ENCODE measurements around the gene SUCO.
A peak's percentile ranks its signal among the peaks of the same experiment; 100 is the strongest.
"Not testable (repeated sequence)": the region's sequence is repeated elsewhere in the genome, so short reads cannot be mapped to it uniquely, and the experiment has no call there.

SUCO gene, protein sequence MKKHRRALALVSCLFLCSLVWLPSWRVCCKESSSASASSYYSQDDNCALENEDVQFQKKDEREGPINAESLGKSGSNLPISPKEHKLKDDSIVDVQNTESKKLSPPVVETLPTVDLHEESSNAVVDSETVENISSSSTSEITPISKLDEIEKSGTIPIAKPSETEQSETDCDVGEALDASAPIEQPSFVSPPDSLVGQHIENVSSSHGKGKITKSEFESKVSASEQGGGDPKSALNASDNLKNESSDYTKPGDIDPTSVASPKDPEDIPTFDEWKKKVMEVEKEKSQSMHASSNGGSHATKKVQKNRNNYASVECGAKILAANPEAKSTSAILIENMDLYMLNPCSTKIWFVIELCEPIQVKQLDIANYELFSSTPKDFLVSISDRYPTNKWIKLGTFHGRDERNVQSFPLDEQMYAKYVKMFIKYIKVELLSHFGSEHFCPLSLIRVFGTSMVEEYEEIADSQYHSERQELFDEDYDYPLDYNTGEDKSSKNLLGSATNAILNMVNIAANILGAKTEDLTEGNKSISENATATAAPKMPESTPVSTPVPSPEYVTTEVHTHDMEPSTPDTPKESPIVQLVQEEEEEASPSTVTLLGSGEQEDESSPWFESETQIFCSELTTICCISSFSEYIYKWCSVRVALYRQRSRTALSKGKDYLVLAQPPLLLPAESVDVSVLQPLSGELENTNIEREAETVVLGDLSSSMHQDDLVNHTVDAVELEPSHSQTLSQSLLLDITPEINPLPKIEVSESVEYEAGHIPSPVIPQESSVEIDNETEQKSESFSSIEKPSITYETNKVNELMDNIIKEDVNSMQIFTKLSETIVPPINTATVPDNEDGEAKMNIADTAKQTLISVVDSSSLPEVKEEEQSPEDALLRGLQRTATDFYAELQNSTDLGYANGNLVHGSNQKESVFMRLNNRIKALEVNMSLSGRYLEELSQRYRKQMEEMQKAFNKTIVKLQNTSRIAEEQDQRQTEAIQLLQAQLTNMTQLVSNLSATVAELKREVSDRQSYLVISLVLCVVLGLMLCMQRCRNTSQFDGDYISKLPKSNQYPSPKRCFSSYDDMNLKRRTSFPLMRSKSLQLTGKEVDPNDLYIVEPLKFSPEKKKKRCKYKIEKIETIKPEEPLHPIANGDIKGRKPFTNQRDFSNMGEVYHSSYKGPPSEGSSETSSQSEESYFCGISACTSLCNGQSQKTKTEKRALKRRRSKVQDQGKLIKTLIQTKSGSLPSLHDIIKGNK (N-terminal part only)

DNA sequence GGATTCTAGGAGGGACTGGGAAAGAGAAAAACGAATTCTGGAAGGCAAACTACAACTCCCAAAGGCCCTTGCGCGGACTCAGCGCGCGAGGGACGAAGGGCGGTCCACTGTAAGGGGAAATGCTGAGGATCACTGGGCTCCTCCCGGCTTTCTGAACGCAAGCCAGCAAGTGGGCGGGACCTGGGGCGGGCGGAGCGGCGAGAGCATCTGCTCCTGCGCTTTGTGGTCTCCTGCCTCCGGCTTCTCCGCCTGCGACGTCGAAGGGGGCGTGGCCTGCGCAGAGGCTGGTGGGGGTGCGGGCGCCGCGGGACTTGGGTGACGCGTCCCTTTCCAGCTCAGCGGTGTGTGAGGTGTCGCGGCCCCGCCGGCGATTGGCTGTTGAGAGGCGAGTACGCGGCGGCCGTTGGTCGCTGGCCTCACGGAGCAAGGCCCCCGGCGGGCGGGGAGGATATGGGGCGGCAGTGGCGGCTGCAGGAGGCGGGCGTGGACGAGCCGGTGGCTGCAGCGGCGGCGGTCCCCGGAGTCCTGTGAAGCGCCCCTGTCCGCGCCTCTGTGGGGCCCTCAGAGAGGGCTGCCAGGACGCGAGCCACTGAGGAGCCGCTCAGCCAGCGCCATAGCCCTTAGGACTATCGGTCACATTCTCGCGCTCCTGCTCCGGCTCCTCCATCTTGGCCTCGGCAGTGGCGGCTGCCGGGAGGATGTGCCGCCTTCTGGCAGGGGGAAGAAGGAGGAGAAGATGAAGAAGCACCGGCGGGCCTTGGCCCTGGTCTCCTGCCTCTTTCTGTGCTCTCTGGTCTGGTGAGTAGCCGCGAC lies at the start of gene SUCO:
Gene SUCO, plus strand, starts transcription at position 451 of the 813 bp plus-strand sequence. Its CDS starts 286 bp downstream, at position 737.
- DNase-seq (ENCODE audit: low read depth) = peak; percentile 98

DNA sequence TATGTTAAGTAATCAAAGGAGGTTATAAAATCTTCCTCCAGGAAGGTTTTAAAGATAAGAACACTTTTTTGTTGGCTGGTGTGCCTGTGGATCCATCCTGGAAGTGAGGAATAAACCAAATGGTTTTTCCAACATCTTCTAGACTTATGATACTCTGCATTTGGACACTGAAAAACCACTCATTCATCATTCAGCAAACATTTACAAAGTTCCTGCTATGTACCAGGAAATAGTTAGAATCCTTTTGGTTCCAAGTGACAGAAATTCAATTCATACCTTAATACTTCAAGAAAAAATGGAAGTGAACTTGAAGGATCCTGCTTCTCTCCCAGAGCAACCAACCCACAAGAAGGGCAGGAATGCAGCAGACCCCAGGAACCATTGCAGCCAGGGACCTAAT lies 49.5 kb upstream of the SUCO start:
- DNase-seq (ENCODE audit: low read depth) = no peak

DNA sequence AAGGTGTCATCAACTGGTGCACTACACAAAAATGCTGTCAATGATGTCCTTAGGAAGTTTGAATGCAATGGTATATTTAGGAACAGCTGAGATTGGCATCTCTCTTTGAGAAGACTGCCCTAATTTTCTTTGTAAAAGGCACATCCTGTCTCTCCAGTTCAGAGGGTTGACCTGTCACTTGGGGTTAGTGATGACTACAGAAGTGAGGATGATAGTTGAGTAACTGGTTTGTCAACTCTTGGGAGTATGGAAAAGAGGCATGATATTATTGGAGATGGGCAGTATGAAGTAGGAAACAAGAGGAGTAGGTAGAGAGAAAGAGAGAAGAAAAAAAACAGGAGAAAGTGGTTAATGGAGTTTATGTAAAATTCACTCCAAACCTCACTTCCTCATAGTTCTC lies 48.7 kb upstream of the SUCO start:
- no peak for DNase-seq (ENCODE audit: low read depth)

DNA sequence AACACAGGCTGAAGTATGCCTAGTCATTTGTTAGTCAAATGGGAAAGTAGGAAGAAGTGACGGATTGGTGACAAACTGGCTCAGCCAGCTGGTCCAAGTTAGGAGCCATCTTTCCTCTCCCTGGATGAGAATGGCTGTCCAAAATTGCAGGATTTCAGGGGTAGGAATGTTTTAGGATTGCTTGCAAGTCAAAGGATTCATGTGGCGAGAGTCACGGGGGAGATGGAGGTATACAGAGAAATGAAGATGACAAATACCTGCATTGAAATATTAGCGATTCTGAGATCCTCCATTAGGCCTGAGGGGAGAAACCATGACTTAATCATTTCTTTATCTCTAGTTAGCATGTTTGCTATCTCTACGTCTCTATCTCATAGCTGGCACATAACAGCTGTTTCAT lies 47.3 kb upstream of the SUCO start:
- DNase-seq (ENCODE audit: low read depth) = no peak

DNA sequence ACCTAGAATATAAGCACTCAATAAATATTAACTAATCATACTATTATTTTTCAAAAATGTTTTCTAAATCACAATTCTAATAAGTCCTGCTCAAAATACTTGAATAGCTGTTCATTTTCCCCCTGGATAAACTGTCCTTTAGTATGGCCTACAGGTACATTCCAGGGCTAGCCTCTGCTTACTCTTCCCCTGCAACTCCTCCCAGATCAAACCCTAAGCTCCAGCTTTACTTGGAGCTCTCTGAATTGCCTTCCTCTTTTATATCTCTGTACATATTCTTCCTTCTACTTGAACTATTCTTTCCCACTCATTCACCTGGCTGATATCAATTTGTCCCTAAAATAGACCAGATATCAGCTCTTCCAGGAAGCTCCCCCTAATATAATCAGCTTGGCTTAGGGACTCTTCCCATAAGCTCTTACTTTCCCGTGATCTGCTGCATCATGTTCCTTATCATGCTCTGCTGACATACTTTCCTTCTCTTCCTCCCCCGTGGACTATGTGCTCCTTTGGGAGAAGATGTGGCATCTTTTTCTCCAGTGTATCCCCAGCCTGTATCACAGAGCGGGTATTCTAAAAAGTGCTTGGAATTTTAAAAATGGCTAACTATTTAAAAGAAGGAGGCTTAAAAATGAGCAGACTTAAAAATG lies 46.0 kb upstream of the SUCO start:
- no peak for DNase-seq (ENCODE audit: low read depth)

DNA sequence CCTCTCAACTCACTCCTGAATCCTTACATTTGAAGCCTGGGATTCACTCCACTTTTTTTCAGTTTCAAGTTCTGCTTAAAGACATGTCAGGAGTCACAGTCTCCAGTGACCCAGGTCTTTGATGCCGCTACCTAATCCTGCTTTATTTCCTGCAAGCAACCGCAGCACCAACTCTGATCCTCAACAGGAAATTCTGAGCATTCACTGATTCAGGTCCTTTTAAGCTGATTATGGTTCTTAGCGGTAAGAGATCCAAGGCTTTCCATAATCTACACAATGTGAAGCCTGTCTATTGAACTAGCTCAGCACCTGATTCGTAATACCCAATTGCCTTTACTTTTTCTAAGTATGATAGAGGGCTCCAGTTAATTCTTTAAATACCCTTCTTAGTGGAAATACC lies 45.4 kb upstream of the SUCO start:
- no peak for DNase-seq (ENCODE audit: low read depth)

DNA sequence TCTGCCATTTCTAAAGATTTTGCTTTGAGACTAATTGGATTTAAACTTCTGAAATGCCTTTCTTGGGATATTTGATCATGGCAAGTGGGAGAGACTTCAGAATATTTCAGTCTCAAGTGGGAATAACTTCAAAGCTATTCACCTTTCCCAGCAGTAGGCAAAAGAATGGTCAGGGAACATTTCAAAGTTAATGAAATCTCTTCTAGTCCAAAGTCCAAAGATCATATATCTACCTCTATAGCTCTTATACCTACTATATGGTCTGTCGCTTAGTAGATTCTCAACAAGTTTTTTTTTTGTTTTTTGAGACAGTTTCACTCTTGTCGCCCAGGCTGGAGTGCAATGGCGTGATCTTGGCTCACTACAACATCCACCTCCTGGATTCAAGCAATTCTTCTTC lies 44.6 kb upstream of the SUCO start:
- no peak for DNase-seq (ENCODE audit: low read depth)

DNA sequence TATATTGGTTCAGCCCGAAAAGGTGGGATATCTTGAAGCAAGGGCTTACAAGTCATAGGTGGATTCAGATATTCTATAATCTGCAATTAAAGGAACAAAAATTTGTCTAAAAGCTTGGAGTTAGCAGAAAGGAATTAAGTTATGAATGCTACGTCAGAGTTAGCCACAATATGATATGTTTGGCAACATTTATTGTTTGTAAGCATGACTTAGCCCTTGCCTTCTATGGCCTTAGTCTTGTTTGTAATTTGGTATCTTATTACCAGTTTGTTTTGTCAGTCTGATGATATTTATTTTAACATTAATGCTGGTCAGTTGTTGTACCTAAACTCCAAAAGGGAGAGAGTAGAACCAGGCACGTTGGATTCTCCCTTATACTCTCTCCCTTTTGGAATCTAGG lies 43.1 kb upstream of the SUCO start:
- no peak for DNase-seq (ENCODE audit: low read depth)

DNA sequence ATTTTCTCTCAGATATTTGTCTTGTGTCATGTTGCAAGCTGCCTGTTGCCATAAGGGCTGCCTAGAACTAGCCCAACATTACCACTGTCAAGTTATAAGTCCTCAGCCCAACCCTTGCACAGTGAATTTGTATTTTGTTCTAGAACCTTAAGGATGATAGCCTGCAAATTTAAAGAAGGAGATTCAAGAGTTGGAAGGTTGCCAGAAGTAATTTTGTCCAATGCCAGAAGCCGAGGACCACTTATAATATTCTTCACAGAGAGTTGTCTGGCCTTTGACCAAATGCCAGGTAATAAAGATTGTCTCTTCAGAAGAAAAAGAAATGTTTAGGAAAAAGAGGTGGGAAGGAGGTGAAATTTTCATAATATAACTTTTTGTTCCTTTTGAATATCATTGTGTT lies 40.5 kb upstream of the SUCO start:
- DNase-seq (ENCODE audit: low read depth) = no peak

DNA sequence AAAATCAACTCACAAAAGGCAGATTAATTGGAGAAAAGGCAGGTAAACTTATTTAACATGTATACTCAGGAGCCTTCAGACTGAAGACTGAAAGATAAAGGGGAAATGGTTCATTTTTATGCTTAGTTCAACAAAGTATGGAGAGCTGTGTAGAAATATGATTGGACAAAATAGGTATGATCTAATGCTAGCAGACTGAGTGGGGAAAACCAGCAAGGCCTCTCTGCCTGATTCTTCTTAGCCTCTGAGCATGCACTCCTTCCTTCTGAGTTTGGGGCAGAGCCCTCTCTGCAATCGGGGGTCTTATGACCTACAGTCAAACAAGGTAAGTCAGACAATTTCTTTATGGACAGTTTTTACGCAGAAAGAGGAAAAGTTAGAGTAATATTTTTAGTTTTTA lies 38.8 kb upstream of the SUCO start:
- no peak for DNase-seq (ENCODE audit: low read depth)

DNA sequence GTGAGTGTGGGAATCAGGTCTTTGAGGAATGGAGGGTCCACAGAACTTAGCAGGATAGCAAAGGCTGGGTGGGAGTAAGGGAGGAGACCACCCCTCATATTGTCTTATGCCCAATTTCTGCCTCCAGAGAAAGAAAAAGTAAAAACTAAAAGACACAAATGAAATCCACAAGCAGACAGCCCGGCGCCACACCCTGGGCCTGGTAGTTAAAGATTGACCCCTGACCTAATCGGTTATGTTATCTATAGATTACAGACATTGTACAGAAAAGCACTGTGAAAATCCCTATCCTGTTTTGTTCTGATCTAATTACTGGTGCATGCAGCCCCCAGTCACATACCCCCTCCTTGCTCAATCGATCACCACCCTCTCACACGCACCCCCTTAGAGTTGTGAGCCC lies 36.8 kb upstream of the SUCO start:
- not testable (repeated sequence) for DNase-seq (ENCODE audit: low read depth)

DNA sequence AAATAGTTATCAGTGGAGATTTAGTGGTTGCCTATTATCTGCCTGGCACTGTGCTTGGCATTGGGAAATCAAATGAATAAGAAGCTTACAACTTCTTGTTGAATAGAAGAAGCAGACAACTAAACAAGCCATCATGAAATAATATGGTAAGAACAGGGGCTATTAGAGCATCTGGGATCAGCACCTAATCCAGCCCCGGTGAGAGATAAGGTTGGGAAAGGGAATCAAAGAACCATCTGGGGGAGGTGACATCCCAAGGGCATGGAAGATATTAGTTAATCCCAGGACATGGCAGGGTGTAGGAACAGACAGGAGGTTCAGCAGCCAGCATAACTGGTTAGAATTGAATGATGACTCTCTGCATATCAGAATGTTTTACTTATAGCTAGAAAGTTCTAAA lies 36.3 kb upstream of the SUCO start:
- DNase-seq (ENCODE audit: low read depth) = no peak

DNA sequence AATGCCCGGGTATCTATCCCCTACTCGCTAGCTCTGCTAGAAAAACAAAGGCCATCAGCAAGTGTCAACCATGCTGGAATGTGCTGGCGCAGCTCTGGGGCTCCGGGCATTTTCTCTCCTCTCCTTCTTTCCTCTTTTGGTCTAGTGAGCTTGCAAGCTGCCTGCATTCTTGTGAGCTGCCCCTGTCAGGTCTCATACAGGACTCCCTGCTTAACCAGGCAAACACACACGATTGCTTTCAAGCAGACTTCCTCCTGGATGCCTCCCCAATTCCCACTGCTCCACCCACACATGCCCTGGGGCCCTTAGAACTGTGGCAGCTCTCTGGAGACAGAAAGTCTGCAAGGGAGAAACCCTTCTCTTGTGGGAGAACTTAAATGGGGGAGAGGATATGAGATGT lies 35.7 kb upstream of the SUCO start:
- DNase-seq (ENCODE audit: low read depth) = no peak

DNA sequence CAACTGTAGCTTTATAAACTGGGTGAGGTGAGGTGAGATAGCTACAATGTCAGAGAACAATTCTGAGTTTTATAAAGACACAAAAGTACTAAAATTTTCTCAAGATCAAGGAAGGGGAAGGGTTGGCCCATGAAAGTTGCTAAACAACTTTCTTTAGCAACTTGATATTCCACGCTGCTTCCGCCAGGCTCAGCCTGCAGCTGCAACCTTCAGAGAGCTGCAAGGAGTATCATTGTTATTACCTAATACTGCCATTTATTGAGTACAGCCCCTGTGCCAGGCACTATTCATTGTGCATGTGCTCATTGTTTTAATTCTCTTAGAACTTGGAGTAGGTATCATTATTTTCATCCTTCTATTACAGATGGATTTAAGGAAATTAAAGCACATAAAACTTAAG lies 34.1 kb upstream of the SUCO start:
- no peak for DNase-seq (ENCODE audit: low read depth)

DNA sequence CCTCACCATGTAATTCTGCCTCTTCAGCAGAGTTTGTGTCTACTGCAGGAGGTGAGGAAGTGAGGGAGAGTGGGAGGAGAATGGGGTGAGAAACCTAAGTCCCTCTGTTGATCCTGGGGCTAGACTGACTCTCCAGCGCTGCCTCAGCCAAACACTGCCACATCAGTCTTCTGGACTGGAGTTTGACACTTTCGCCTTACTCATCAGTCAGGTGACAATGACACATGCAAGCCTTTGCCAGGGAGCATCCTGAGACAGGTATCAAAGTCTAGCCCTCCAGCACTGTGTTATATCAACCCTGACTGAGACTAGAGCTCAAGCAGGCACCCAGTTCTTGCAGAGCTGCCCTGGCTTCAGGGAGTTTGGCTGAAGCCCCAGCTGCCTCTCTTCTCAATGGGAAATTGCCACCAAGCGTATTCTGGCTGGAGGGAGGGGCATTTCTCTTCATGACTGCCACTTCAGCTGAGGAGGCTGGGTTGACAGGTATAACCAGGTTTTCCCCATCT lies 33.3 kb upstream of the SUCO start:
- no peak for DNase-seq (ENCODE audit: low read depth)

DNA sequence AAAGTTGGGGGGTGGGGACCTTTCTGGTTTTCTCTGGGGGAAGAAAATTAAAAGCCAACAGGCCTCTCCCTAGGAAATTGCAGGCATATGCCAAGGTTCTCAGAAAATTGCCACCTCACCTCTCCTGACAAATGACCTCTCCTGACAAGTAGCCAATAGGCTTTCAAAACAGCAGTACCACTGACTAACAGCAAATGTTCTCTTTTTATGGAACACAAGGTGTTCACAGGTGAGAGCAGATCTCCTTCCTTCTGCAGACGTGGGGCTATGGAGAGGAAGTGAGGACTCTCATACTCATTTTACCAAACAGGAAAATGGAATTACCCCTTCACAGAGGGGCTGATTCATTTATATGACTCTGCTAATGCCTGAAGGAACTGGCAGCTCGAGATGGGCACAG lies 32.7 kb upstream of the SUCO start:
- no peak for DNase-seq (ENCODE audit: low read depth)

DNA sequence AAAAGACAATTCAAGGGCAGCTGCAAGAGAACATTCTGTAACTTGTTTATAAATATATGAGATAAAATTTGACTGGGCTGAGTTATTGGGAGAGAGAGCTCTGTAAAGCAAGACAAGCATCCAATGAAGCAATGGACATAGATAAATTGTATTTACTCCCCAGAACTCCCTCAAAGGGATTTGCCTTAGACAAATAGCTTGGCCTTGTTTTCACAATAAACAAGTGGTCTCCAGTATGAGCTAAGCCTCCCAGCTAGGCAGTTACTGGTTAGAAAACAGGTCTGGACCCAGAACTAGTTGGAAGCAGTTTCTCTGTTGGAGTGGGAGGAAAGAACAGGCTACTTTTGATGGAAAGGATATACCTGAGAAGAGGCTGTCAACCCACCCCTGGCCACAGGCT lies 25.2 kb upstream of the SUCO start:
- no peak for DNase-seq (ENCODE audit: low read depth)

DNA sequence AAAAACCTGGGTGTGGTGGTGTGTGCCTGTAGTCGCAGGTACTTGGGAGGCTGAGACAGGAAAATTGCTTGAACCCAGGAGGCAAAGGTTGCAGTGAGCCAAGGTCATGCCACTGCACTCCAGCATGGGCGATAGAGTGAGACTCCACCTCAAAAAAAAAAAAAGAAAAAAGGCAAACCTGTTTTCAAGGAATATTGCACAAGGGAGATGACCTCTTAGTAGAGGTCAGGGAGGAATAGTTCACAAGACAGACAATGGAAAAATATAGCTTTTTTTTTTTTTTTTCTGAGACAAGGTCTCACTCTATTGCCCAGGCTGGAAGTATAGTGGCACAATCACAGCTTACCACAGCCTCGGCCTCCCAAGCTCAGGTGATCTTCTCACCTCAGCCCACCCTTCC lies 22.5 kb upstream of the SUCO start:
- DNase-seq (ENCODE audit: low read depth) = no peak

DNA sequence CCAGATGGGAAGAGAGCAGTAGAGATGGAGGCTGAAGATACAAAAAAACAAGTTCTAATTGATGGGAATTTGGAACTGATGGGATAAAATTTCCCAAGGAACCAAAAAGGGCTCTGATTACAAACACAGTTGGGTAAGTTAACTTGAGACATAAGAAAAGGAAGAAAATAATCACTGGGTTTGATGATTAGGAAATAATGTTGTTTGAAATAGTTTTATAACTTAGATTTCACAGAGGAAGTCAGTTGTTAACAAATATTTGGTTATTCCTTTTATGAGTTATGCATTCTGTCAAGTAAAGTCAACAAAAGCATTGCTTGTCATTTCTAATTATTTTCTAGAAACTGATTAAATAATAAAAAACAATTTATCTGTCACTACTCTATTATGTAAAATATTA lies 20.4 kb upstream of the SUCO start:
- no peak for DNase-seq (ENCODE audit: low read depth)

DNA sequence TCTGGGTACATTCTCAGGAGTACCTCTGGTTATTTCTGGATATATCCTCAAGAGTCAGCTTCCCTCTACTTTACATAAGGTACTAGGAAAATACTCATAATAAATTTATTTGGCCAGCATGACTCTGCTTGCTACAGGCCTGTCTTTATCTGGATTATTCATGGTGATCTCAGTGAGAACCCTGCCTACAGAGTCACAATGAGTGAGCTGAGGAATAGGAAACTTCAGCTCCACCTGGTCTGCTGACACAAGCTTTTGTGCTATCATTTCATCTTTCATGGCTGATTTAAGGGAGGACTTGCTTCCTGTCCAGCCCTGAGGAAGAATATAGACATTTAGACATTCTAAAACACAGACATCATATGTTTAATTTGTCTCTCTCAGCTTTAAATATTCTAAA lies 19.5 kb upstream of the SUCO start:
- DNase-seq (ENCODE audit: low read depth) = no peak

DNA sequence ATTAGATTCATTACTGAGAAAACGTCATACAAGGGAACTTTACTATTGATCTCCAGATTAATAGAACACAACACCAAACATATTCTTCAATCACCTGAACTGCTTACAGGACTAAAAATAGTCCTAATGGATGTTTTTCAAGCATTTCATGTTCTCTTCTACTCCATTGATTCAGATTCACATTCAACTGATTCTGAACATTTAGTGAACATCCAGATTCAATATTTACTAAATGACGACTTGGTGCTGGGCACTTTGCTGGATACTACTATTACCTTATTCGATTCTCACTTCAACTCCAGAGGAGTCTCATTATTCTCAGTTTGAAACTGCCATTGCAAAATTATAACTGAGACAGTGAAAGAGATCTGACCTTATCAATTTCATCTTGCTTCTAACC lies 18.8 kb upstream of the SUCO start:
- no peak for DNase-seq (ENCODE audit: low read depth)
